ENCODE data around the gene SYT12. TPM values are rescaled to one million over a fixed set of nuclear protein-coding genes. Genes with fewer than 3 reads are reported as not detected.

SYT12 gene
- total RNA-seq, 1 donor from 2014 or later, result 0.67 TPM

DNA sequence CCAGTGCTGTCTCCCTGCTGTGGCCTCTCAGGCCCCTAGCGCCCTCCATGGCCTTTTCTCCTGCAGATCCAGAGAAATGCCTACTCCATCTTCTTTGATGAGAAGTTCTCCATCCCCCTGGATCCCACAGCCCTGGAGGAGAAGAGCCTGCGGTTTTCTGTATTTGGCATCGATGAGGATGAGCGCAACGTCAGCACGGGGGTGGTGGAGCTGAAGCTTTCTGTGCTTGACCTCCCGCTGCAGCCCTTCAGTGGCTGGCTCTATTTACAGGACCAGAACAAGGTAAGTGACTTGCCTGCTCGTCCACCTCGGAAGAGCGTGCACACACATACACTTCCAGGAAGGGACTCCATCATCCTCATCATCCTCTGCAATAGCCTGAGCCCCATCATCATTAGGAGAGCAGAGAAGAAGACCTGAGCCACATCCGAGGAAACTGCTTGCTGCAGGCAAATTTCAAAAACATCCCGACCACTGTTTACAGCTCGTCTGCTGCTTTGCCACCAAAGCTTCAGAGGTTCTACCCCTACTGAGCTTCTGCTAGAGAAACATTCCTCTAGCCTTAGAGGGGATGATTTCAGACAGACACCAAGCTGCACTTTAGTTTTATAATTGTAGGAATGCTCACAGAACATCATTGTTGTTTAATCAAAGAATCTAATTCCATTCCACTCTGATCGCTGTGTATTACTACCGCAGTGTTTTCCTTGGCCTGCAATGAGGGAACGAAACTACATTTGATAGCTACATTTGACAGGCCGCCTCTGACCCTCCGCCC lies 20.8 kb downstream of the SYT12 start:
- H3K27ac ChIP-seq, result no peak overlapping the region
- no peak overlapping the region for H2AFZ ChIP-seq (replicated peaks)
- no peaks in the 10 kb centered on the region for H3K27me3 ChIP-seq
- no peaks in the 10 kb centered on the region for H3K36me3 Mint-ChIP-seq
- no peaks in the 10 kb centered on the region for H3K9me3 ChIP-seq (ENCODE audit: low read depth)
- H3K4me3 ChIP-seq, result no peak overlapping the region
- H3K27ac Mint-ChIP-seq, result peak overlapping the region; percentile 33
- H3F3A ChIP-seq (ENCODE audit: low read depth), result no peaks in the 10 kb centered on the region
- DNase-seq (ENCODE audit: low spot score), result no peak
- no peaks in the 10 kb centered on the region for H3K79me2 ChIP-seq (ENCODE audit: low read depth)
- H4K20me1 ChIP-seq (ENCODE audit: low read depth), result no peaks in the 10 kb centered on the region
- no peak overlapping the region for H3K4me2 ChIP-seq
- TF ChIP-seq EZH2phosphoT487 (IDR thresholded peaks at IDR 0.05) (no peak), EZH2 (IDR thresholded peaks at IDR 0.05) (no peak)
- TF ChIP-seq, protein P1, sequence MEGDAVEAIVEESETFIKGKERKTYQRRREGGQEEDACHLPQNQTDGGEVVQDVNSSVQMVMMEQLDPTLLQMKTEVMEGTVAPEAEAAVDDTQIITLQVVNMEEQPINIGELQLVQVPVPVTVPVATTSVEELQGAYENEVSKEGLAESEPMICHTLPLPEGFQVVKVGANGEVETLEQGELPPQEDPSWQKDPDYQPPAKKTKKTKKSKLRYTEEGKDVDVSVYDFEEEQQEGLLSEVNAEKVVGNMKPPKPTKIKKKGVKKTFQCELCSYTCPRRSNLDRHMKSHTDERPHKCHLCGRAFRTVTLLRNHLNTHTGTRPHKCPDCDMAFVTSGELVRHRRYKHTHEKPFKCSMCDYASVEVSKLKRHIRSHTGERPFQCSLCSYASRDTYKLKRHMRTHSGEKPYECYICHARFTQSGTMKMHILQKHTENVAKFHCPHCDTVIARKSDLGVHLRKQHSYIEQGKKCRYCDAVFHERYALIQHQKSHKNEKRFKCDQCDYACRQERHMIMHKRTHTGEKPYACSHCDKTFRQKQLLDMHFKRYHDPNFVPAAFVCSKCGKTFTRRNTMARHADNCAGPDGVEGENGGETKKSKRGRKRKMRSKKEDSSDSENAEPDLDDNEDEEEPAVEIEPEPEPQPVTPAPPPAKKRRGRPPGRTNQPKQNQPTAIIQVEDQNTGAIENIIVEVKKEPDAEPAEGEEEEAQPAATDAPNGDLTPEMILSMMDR (IDR thresholded peaks at IDR 0.05), result no peak
- H3K36me3 ChIP-seq, result no peaks in the 10 kb centered on the region
- no peaks in the 10 kb centered on the region for H3K4me1 ChIP-seq
- peaks cover 14% of the 10 kb centered on the region for H3K4me1 Mint-ChIP-seq
- peak overlapping the region; percentile 33 for H3K4me3 Mint-ChIP-seq
- H3K27me3 Mint-ChIP-seq (ENCODE audit: insufficient read depth, low read depth), result peaks cover 12% of the 10 kb centered on the region
- H3K9me3 Mint-ChIP-seq, result no peaks in the 10 kb centered on the region
- H3K9ac ChIP-seq, result no peak overlapping the region

DNA sequence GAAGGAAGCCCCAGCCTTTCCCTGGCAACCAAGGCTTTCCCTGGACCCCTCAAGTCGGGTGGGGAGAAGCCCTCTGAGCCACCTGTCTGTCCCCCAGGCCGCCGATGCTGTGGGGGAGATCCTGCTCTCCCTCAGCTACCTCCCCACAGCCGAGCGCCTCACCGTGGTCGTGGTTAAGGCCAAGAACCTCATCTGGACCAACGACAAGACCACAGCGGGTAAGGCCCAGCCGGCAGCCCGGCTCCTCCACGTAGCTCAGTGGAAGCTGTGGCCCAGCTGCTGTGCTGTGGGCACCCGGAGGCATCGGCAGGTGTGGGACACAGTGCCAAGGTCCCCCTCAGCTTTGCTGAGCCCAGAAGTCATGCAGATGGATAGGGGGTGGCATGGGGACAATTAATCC lies 21.6 kb downstream of the SYT12 start:
- no peaks in the 10 kb centered on the region for H3K36me3 Mint-ChIP-seq
- H3K9me3 Mint-ChIP-seq, result no peaks in the 10 kb centered on the region
- peaks cover 14% of the 10 kb centered on the region for H3K4me1 Mint-ChIP-seq

DNA sequence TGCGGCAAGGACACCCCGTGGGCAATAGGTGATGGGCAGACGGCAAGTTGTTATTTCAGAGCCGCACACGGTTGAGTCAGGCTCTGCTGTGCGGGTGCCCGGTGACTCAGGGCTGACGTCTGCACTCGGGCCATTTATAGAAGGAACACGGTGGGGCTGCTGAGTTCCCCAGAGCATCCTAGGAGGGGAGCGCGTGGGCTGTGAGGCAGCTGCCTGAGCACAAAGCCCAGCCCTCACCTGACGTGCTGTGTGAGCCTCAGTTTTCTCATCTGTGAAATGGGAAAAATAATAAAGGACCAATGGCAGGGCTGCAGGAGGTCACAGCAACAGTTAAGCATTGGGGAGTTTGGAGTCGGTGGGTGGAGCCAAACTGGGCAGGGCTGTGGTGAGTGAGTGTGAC lies 22.4 kb downstream of the SYT12 start:
- Histone ChIP-seq H3K9ac (no peak overlapping the region), H4K20me1 (ENCODE audit: low read depth) (no peaks in the 10 kb centered on the region), H3K79me2 (ENCODE audit: low read depth) (no peaks in the 10 kb centered on the region), H3K36me3 (no peaks in the 10 kb centered on the region), H3K4me2 (no peak overlapping the region), H3K27ac (no peak overlapping the region), H3K4me3 (no peak overlapping the region), H3F3A (ENCODE audit: low read depth) (no peaks in the 10 kb centered on the region), H3K4me1 (no peaks in the 10 kb centered on the region), H2AFZ (replicated peaks) (no peak overlapping the region), H3K27me3 (no peaks in the 10 kb centered on the region), H3K9me3 (ENCODE audit: low read depth) (no peaks in the 10 kb centered on the region)
- no peak overlapping the region for H3K27ac Mint-ChIP-seq
- peak overlapping the region; percentile 18 for H3K4me3 Mint-ChIP-seq
- TF ChIP-seq, protein P1 (IDR thresholded peaks at IDR 0.05), result no peak
- TF ChIP-seq EZH2phosphoT487 (IDR thresholded peaks at IDR 0.05), result no peak
- no peak for TF ChIP-seq EZH2 (IDR thresholded peaks at IDR 0.05)
- H3K36me3 Mint-ChIP-seq, result no peaks in the 10 kb centered on the region
- H3K27me3 Mint-ChIP-seq (ENCODE audit: insufficient read depth, low read depth), result peaks cover 9% of the 10 kb centered on the region
- H3K9me3 Mint-ChIP-seq, result no peaks in the 10 kb centered on the region
- H3K4me1 Mint-ChIP-seq, result peaks cover 14% of the 10 kb centered on the region
- DNase-seq (ENCODE audit: low spot score), result no peak

More for the DNA sequence above, 21.6 kb downstream of the SYT12 start:
- Histone ChIP-seq H4K20me1 (ENCODE audit: low read depth) (no peaks in the 10 kb centered on the region), H3K36me3 (no peaks in the 10 kb centered on the region), H3K9ac (no peak overlapping the region), H3K27me3 (no peaks in the 10 kb centered on the region), H3K9me3 (ENCODE audit: low read depth) (no peaks in the 10 kb centered on the region), H2AFZ (replicated peaks) (no peak overlapping the region), H3K27ac (no peak overlapping the region), H3F3A (ENCODE audit: low read depth) (no peaks in the 10 kb centered on the region), H3K4me3 (no peak overlapping the region), H3K4me1 (no peaks in the 10 kb centered on the region), H3K79me2 (ENCODE audit: low read depth) (no peaks in the 10 kb centered on the region), H3K4me2 (no peak overlapping the region)
- H3K27ac Mint-ChIP-seq, result no peak overlapping the region
- TF ChIP-seq EZH2 (IDR thresholded peaks at IDR 0.05) (no peak), EZH2phosphoT487 (IDR thresholded peaks at IDR 0.05) (no peak)
- TF ChIP-seq, protein P1 (IDR thresholded peaks at IDR 0.05), result no peak
- H3K27me3 Mint-ChIP-seq (ENCODE audit: insufficient read depth, low read depth), result peaks cover 12% of the 10 kb centered on the region
- no peak overlapping the region for H3K4me3 Mint-ChIP-seq
- DNase-seq (ENCODE audit: low spot score), result no peak

All from neural progenitor cell (in vitro differentiated cells).